Stimulated activated CD4-positive, alpha-beta T cell treated with anti-CD3 and anti-CD28 coated beads, Interleukin-12 subunit alpha, Interleukin-12 subunit beta, amount 100 ng/mL, for 4 hours (primary cell): ENCODE results near the gene LILRA1.
"Not testable (repeated sequence)": the region's sequence is repeated elsewhere in the genome, so short reads cannot be mapped to it uniquely, and the experiment has no call there.

Experiments
- DNase-seq: peaks from one replicate; pipeline ENCODE4 v3.0.0-alpha.2; 2020

The LILRA1 gene

GRCh38 chr19:54578268-54578667, 15.2 kb upstream of the LILRA1 start:
- DNase-seq = not testable (repeated sequence)

DNA sequence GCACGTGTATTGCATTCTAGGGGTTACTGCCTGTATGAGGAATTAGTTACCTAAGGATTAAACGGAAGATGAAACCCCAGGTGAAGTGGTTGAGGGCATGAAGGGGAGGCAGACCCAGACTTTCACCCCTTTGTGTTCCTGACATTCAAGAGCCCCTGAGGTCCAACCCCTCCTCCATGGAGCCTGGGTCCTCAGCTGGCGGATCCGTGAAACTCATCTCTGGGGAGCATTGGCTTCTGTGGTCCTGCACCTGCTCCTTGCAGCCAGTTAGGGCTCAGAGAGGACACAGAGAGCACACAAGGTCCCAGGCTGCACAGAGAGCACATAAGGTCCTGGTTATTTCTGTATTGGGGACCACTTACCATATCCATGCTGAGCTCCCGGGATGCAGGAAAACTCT, 7.0 kb upstream of the LILRA1 start:
- DNase-seq = no peak

GRCh38 chr19:54587026-54587425, 6.4 kb upstream of the LILRA1 start:
- DNase-seq = no peak

DNA sequence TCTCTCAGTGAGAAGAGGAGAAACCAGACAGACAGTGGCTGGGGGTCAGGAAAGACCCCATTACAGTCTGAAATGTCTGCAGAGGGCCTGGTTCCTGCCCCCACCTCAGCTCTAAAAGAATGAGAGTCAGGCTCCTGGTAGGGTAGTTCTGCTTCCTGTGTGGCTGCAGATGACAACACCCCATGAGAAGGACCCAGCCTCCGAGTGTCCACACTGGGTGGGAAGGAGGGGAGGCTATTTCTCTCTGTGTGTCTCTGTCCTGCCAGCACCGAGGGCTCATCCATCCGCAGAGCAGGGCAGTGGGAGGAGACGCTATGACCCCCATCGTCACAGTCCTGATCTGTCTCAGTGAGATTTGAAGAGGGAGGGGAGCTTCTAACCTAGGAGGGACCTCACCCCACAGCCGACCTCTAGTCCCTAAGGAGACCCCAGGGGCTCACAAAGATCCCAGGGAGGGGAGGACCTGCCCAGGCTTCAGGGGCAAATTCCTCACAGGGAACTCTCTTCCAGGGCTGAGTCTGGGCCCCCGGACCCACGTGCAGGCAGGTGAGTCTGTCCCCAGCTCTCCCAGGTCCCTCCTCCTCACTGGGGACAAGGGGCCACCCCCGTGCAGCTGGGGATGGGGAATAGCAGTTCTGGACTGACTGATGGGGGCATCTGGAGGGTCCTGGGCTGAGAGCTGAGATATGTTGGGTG, 647 bp downstream of the LILRA1 start:
- not testable (repeated sequence) for DNase-seq

- DNase-seq = no peak
These were observed 1.3 kb downstream of the LILRA1 start for GRCh38 chr19:54594737-54595136.

DNA sequence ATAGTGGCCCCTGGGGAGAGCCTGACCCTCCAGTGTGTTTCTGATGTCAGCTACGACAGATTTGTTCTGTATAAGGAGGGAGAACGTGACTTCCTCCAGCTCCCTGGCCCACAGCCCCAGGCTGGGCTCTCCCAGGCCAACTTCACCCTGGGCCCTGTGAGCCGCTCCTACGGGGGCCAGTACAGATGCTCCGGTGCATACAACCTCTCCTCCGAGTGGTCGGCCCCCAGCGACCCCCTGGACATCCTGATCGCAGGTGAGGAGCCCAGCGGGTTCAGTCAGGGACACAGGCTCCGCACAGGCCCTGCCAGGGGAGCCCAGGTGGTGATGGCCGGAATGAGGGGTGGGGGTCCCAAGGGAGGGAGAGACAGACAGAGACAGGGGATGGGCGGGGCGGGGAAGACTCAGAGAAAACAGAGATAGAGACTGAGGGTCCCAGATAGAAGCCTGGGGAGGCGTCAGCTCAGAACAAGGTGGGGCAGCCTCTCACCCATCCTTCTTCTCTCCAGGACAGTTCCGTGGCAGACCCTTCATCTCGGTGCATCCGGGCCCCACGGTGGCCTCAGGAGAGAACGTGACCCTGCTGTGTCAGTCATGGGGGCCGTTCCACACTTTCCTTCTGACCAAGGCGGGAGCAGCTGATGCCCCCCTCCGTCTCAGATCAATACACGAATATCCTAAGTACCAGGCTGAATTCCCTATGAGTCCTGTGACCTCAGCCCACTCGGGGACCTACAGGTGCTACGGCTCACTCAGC, 2.4 kb downstream of the LILRA1 start:
- not testable (repeated sequence) for DNase-seq

DNA sequence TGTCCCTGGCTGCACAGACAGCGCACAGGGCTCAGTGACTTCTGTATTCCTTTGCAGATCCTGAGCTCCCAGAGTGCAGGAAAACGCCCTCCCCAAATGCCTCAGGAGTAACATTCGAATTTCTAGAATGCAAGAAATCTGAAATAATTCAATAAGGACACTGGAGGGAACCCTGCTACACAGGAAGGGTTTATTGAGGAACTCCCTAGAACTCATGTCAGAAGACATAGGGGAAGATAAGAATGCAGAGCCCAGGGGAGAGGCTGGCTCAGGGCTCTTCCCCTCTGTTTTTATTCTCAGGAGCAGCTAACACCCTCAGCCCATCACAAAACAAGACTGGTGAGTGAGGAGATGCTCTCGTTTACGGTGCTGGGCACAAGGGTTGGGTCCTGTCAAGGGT, 6.8 kb downstream of the LILRA1 start:
- DNase-seq = no peak

- no peak for DNase-seq
These were observed 12.8 kb downstream of the LILRA1 start for GRCh38 chr19:54606230-54606629.

DNA sequence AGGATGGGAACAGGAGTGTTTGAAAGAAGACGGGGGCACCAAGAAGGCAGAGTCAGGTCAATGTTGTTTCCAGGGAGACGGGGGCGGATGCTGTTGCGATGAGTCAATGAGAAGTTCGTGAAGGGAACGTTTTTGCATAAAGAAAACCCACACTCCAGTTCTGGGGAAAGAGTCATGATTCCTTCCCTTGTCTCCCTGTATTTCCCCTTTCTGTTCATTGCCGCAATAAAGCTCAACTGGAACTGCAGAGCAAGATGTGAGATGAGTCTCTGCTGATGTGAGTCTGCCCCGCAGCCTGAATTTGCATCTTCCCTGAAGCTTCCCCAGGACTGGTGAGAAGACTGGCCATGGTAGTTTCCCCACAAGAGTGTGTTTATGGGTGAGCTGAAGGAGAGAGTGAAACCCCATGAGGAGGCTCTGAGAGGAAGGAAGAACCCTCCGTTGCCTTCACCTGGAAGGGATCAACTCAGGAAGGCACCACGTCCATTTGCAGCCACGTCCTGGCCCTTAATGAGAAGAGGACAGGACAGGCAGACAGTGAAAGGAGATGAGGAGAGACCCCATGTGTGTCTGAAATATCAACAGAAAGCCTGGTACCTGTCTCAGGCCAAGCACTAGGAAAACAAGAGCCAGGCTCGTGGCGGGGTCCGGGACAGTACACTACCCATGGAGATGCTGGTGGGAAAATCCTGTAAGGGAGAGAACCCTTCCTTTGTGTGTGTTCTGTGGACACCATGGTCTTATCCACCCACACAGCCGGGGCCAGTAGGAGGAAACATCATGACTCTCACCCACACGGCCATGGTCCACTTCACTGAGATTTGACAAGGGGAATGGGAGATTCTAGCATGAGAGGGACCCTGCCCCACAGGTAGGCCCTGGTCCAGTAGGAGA, 13.7 kb downstream of the LILRA1 start:
- no peak for DNase-seq

DNA sequence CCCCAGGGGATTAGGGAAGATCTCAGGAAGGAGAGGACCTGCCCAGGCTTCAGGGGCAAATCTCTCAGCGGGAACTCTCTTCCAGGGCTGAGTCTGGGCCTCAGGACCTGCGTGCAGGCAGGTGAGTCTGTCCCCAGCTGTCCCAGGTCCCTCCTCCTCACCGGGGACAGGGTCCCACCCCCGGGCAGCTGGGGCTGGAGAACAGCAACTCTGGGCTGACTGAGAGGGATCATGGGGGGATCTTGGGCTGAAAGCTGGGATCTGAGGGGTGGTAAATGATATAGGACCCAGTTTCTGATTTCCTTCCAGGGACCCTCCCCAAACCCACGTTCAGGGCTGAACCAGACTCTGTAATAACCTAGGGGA, 14.3 kb downstream of the LILRA1 start:
- DNase-seq = no peak

DNA sequence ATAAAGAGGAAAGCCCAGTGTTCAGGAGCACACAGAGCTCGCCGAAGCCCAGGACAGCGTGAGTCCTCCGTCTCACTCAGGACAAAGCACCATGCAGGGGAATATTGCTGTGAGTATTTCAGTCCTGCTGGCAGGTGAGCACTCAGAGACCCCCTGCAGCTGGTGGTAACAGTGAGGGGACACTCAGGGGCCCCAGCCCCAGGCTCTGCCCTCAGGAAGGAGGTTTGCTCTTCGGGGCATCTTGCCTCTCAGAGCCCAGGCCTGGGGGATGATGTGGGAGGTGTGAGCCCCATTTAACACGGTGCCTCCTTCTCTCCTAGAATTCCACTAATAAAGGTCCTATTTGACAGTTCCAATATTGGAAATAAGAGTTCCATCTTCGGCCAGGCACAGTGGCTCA, 14.8 kb downstream of the LILRA1 start:
- no peak for DNase-seq

- DNase-seq = no peak
These were observed 15.4 kb downstream of the LILRA1 start for GRCh38 chr19:54608792-54609191.

DNA sequence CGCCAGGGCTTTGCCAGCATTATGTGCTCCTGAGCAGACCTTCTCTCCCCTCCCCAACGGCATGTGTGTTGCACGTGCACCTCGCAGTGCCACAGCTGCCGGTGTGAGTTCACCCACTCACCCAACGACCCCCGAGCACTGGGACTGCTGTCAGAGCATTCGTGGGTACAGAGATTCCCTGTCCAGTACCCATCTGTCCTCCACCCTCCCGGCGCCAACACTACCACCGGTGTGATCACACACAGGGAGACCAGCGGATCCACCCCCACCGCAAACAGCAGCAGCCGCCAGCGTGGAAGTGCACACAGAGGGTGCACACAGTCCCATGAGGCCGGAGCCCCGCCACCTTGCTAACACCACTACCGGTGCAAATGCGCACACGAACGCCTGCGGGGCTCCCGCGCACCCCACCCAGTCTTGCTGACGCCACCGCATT, 15.9 kb downstream of the LILRA1 start:
- no peak for DNase-seq

DNA sequence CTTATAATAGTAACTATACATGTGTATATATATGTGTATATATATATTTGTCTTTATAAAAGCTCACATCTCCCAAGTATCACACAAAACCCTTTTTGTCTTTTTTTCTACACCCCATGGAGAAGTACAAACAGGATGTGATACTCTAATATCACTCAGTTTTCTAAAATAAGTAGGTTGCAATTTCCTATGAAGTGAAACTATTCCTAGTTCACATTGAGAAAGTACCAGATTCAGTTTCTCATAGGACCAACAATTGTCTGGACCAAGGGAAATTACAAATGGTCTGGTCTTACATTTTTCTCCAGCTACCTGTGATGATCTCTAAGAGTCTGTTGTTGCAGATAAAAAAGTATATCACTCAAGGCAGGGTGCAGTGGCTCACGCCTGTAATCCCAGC, 19.0 kb downstream of the LILRA1 start:
- DNase-seq = no peak

DNA sequence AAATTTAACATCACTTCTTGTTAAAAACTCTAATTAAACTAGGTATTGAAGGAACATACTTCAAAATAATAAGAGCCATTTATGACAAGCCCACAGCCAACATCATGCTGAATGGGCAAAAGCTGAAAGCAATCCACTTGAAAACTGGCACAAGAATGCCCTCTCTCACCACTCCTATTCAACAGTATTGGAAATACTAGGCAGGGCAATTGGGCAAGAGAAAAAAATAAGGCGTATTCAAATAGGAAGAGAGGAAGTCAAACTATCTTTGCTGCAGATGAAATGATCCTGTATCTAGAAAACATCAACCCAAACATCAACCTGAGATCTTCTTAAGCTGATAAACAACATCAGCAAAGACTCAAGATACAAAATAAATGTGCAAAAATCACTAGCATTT, 21.3 kb downstream of the LILRA1 start:
- no peak for DNase-seq

GRCh38 chr19:54616057-54616456, 22.6 kb downstream of the LILRA1 start:
- no peak for DNase-seq

DNA sequence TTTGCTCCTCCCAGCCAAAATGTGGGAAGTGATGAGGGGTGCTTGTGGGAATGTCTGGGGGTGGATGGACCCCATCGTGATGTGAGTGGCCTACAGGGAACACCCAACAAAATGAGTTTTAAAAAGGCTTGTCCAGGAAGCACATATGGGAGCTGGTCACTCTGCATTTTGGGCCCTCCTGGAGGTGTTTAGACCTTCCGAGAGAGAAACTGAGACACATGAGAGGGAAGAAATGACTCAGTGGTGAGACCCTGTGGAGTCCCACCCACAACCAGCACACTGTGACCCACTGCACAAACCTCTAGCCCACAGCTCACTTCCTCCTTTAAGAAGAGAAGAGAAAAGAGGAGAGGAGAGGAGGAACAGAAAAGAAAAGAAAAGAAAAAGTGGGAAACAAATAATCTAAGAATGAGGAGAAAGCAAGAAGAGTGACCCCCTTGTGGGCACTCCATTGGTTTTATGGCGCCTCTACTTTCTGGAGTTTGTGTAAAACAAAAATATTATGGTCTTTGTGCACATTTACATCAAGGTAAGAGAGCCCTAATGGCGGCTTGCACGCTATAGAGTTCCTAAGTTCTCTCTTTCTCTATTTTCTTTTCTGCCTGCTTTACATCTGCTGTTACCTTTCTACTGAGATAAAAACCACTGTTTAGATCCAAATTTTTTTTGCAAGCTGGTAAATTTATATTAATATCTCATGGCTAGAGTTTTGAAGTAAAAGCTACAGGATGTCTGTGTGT, 23.6 kb downstream of the LILRA1 start:
- DNase-seq = no peak

GRCh38 chr19:54620464-54620863, 27.0 kb downstream of the LILRA1 start:
- no peak for DNase-seq

DNA sequence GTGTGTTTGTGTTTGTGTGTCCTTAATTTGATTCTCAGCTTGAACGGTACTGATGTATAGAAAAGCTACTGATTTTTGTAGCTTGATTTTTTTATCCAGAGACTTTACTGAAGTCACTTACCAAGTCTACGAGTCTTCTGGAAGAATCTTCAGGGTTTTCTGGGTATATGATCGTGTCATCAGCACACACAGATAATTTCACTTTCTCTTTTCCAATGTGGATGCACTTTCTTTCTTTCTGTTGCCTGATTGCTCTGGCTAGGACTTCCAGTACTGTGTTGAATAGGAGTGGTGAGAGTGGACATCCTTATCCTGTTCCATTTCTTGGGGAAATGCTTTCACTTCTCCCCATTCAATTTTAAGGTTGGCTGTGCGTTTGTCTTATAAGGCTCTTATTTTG, 29.0 kb downstream of the LILRA1 start:
- no peak for DNase-seq

DNA sequence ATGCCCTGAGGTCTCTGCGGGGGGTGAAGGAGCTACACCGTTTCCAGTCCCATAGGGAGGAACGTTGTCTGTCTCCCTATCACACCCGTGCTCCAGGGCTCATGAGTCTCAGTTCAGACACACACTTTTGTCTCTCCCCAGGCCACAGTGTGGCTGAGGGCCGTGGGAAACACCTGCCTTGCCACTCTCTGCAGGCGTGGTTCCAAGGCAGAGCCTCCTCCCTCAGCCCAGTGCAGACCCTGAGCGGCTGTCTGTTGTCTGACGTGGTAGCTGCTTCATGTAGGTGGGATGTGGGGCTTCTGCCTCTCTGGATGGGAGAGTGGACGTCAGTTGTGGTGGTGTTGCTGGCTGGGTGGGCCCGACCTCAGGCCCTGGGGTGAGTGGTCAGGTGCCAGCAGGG, 30.8 kb downstream of the LILRA1 start:
- not testable (repeated sequence) for DNase-seq

- not testable (repeated sequence) for DNase-seq
These were observed 31.7 kb downstream of the LILRA1 start for GRCh38 chr19:54624934-54625730.

DNA sequence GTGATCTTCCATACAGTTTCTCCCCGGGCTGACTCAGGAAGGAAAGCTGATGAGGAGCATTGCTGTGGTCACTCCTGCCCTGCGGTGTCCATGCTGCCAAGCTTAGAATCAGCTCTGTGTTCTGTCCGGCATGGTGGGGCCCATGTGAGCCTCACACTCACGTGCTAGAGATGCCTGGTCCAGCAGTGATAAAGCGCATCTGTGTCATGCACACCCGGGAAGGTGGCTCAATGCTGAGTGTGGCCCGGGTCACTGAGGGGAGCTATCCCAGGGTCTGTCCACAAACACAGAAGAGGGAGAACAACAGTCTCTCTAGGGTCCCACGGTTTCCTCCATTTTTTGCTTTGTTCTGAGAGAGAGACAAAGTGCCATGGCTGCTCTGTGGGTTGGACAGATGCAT, 33.3 kb downstream of the LILRA1 start:
- DNase-seq = no peak
